Measurements from ENCODE around the gene SPTBN5.

Gene SPTBN5

DNA sequence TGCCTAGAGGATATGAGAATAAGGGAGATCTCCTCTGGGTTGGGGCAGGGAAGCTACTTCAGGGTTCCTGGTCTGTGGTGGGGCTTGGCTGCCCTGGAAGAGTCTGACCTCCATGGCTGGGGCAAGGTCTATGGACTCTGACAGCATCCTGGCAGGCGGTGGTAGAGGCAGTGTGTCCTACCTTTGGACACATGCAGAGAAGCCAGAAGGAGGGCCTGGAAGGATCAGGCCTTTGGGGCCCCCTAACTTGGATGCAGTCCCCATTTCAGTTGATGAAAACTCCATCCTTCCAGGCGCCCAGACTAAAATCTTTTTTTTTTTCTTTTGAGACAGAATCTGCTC lies 10.4 kb downstream of the SPTBN5 start:
- DNase-seq (ENCODE audit: low read depth) = no peak

GRCh38 chr15:41882689-41883483 lies 11.0 kb downstream of the SPTBN5 start:
- no peak for DNase-seq (ENCODE audit: low read depth)

- no peak for DNase-seq (ENCODE audit: low read depth)
Observed at GRCh38 chr15:41881920-41882688, 11.7 kb downstream of the SPTBN5 start.

GRCh38 chr15:41881550-41881919 lies 12.3 kb downstream of the SPTBN5 start:
- no peak for DNase-seq (ENCODE audit: low read depth)

GRCh38 chr15:41881086-41881485 lies 12.8 kb downstream of the SPTBN5 start:
- DNase-seq (ENCODE audit: low read depth) = no peak

- no peak for DNase-seq (ENCODE audit: low read depth)
Observed at GRCh38 chr15:41880156-41880877, 13.5 kb downstream of the SPTBN5 start.

DNA sequence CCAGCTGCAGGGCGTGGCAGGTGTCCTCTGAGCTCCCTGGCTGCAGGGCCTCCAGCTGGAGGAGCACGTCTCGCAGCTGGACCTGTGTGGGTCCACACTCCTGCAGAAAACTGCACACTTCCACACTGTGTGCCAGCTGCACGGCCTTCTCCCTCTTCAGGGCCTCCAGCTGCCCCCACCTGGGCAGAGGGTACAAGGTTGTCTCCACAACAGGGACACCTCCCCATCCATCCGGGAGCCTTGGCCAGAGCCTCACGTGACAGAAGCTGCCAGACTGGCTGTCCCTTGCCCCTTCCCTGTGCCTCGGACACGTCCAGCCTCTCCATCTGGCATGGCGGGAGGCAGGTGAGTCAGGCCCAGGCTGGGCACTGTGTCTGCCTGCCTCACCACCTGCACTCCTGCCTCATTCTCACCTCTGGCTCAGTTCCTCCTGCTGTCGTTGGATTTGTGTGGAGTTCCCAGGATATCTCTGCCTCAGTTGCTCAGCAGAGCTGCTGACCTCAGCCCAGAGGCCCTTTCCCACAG lies 14.5 kb downstream of the SPTBN5 start:
- no peak for DNase-seq (ENCODE audit: low read depth)

DNA sequence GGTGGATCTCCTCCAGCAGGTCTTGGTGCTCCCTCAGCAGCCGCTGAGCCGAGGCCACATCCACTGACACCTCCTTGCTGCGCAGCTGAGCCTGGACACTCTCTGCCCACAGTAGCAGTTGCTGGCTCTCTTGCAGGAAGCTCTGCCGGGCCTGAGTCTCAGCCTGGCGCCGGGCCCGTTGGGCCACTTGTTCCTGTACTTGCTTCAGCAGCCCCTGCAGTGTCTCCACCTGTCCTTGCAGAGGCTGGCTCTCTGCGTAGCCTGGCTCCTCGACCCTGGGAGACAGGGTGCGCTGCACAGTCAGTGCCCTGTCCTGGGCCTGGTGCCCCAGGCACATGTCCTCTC lies 15.5 kb downstream of the SPTBN5 start:
- no peak for DNase-seq (ENCODE audit: low read depth)

- no peak for DNase-seq (ENCODE audit: low read depth)
Observed at GRCh38 chr15:41877631-41878354, 16.1 kb downstream of the SPTBN5 start.

DNA sequence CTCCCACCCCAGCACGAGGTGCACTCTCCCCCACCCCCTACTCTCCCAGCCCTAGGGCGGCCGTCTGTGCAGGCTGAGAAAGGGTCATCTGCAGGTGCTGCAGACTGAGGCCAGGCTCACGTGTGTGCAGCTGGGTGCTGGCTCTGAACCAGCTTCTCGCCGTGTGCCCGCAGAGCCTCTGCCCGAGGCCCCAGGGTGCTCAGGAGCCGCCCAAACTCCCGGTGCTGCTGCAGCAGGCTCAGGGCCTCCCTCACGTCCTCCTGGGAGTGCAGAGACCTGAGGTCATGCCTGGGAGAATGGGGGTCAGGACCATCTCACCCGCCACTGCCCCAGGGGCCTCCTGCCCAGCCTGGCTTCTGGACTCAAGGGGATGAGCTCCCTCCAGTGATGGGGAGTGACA lies 17.2 kb downstream of the SPTBN5 start:
- DNase-seq (ENCODE audit: low read depth) = no peak

- DNase-seq (ENCODE audit: low read depth) = no peak
Observed at GRCh38 chr15:41876007-41876406, 17.8 kb downstream of the SPTBN5 start.

DNA sequence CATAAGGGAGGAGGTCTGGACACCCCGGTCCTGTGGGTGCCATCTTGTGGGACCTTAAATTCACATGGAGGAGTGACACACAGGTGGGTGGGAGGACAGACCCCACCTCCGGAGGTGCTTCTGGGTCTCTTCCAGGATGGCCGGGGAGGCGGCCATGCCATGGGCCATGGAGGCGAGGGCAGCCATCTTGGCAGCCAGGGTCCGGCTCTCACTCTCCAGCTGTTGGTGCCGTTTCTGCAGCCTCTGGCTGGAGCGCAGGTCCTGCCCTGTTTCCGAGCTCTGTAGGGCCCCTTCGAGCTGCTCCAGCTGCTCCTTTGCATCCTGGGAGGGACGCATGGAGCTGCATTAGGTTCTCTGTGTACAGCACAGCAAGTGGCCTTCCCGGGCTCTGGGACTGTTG lies 19.1 kb downstream of the SPTBN5 start:
- DNase-seq (ENCODE audit: low read depth) = no peak

DNA sequence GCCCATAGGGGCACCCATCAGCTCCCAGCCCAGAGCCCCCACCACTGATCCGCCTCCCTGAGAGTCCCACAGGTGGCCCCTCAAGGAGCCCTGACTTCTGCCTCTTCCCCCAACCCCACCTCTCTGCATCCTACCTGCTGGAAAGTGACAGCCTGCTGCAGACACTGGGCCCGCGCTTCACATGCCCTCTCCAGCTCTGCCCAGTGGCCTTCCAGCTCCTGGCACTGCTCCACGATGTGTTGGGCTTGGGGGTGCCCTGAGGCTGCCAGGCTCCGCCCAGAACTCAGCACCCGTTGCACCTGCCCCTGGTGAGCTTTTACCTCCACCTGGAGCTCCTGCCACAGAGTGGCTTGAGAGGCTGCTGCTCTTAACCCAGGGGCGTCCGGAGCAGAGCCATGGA lies 20.1 kb downstream of the SPTBN5 start:
- no peak for DNase-seq (ENCODE audit: low read depth)

DNA sequence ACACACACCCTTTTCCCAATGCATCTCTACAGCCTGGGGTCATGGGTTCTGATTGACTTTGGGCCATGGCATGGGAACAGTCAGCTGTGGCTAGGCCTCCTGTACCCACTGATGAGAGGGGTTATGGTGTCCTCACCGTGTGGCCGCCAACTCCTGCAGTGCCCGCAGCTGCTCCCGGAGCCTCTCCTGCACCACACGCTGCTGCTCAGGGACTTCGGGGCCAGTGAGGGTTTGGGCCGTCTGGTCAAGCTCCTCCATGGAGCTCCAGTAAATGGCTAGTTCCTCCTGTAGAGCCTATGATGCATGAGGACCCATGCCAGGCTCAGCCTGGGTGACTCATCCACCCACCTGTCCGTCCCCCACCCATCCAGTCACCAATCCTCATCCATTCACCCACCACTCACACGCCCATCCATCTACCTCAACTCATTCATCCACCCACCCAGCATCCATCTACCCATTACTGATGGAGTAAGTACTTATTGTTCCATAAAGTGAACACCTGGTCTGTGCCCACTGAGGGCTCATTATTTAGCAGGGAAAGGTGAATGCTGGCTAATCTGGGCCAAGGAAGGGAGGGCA lies 21.6 kb downstream of the SPTBN5 start:
- no peak for DNase-seq (ENCODE audit: low read depth)

- DNase-seq (ENCODE audit: low read depth) = no peak
Observed at GRCh38 chr15:41871175-41871905, 22.5 kb downstream of the SPTBN5 start.

DNA sequence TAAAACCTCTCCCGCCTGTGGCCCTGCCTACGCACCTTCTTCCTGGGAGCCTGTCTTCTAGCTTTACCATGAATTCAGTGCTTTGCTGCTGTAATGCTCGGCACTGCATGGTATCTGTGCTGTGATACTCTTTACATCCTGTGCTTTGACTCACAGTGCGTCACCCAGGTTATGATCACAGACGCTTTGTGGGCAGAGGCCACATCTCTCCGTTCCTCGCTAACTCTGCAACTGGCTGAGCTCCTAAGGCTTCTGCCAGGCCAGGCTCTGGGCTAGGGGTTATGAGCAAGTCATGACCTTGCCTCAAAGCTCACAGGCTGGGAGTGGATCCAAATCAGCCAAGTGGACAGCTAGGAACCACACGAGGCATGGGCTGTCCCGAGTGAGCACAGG lies 23.2 kb downstream of the SPTBN5 start:
- no peak for DNase-seq (ENCODE audit: low read depth)

- DNase-seq (ENCODE audit: low read depth) = no peak
Observed at GRCh38 chr15:41869770-41870688, 23.8 kb downstream of the SPTBN5 start.

GRCh38 chr15:41868321-41868720 lies 25.5 kb downstream of the SPTBN5 start:
- no peak for DNase-seq (ENCODE audit: low read depth)

DNA sequence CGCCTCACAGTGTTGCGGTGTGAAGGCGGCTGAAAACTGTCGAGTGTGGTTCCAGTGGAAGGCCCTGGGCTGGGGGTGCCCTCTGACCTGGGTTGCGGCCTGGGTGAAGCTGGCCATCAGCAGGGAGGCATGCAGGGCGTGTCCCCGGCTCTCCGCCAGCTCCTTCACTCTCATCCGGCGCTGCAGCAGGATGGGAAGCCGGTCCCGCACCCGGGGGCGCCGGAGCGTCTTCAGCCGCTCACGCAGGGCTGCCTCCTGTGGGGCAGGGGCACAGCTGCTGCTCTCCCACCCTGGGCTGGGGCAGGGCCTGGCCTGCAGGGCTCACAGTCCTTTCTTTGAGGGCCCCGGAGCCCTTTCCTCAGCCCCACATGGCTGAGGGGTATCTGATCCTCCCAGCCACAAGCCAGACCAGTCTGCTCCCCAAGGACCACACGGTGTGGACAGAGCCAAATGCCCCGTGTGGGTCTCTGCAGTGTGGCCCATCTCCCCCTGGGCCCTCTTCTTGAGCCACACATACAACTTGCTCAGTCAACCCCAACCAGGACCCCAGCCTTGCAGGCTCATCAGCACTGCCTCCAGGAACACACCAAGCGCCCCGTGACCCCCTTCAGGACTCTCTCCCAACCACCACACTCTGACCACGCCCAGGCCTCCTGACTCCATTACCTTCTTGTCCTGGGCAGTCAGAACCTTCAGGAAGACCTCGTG lies 26.8 kb downstream of the SPTBN5 start:
- no peak for DNase-seq (ENCODE audit: low read depth)

All from HS-27A (cell line).